DND-41 (cell line): ENCODE results near the gene GPC3.

Experiments used
- ATAC-seq: fragments of 200-7000 bp; cut with Tn5 transposase; 3 replicates; pipeline ENCODE4 v1.9.1; 2021; ENCODE audit warnings: low read depth; ENCODE audit not compliant: insufficient read depth
- DNase-seq: peaks from one replicate; pipeline ENCODE4 v3.0.0-alpha.2; 2020
- H2AFZ ChIP-seq: 2 replicates; pipeline ENCODE4 v1.6.0; 2012; ENCODE audit warnings: low read depth, low read length
- H3K27ac ChIP-seq: 2 replicates; pipeline ENCODE4 v1.5.1; 2012; ENCODE audit warnings: low read length, inconsistent platforms
- H3K27me3 ChIP-seq: fragments of 200-600 bp; sonication (generic); 2 replicates; pipeline ENCODE4 v1.6.0; 2012; ENCODE audit warnings: low read length, mild to moderate bottlenecking, inconsistent platforms; ENCODE audit not compliant: insufficient read depth, poor library complexity
- H3K36me3 ChIP-seq: 2 replicates; pipeline ENCODE4 v1.5.1; 2012; ENCODE audit warnings: low read length, inconsistent platforms; ENCODE audit not compliant: insufficient read depth
- H3K4me1 ChIP-seq: 2 replicates; pipeline ENCODE4 v1.5.1; 2012; ENCODE audit warnings: mild to moderate bottlenecking, low read length; ENCODE audit not compliant: insufficient read depth
- H3K4me2 ChIP-seq: 2 replicates; pipeline ENCODE4 v1.6.0; 2012; ENCODE audit warnings: mild to moderate bottlenecking, moderate library complexity, low read length, inconsistent platforms; ENCODE audit not compliant: insufficient read depth
- H3K4me3 ChIP-seq, 2 experiments: fragments of 200-600 bp in 1 of 2; shearing (Covaris generic) in 1 of 2; 2 replicates each; pipeline ENCODE4 v1.5.1; 2012 to 2016; ENCODE audit warnings: inconsistent platforms in 2 of 2, low read length in 2 of 2, mild to moderate bottlenecking in 2 of 2, low read depth in 1 of 2, moderate library complexity in 1 of 2
- H3K79me2 ChIP-seq: 2 replicates; pipeline ENCODE4 v1.6.0; 2012; ENCODE audit warnings: low read length, inconsistent platforms; ENCODE audit not compliant: insufficient read depth
- H3K9ac ChIP-seq: 2 replicates; pipeline ENCODE4 v1.6.0; 2012; ENCODE audit warnings: low read depth, mild to moderate bottlenecking, inconsistent platforms, low read length, moderate library complexity
- H3K9me3 ChIP-seq: 2 replicates; pipeline ENCODE4 v1.5.1; 2012; ENCODE audit warnings: low read length, moderate library complexity, mild to moderate bottlenecking, inconsistent platforms; ENCODE audit not compliant: insufficient read depth, severe bottlenecking
- H4K20me1 ChIP-seq: 2 replicates; pipeline ENCODE4 v1.6.0; 2012; ENCODE audit warnings: low read length; ENCODE audit not compliant: insufficient read depth
- EZH2 ChIP-seq: IDR thresholded peaks from 3 replicates; pipeline ENCODE4 v1.6.1; 2012; ENCODE audit warnings: borderline replicate concordance, low read depth, mild to moderate bottlenecking, moderate library complexity, low read length, inconsistent platforms; ENCODE audit not compliant: severe bottlenecking
- TF ChIP-seq, protein P1 (sequence below): IDR thresholded peaks from 2 replicates; pipeline ENCODE4 v1.5.1; 2012; ENCODE audit warnings: borderline replicate concordance, low read length, moderate library complexity, mild to moderate bottlenecking; ENCODE audit not compliant: poor library complexity, severe bottlenecking; ENCODE audit errors: extremely low read depth

GPC3 gene

DNA sequence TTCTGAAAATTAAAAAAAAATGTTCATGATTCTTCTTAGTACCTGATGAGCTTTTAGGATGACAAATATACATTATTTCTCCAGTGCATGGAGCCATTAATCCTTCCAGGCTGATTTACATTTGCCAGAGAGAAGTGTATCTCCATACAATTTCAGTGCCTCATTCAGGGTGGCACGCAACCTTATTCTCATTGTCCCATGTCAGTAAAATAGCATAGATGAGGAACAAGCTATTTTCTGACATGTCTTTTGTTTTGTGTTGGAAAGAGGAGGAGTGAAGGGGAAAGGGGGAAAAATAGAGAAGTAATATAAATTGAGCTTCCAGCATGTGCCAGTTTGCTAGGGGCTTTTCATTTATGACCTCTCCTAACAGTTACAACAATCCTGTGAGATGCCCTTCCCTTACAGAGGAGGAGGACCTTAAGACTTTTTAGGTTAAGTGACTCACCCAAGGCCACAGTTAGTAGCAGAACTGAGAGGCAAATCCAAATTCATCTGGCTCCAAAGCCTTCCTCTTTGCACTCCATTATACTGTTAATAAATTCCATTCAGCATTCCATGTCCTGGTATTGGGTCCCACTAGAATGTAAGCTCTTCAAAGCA lies 295.3 kb downstream of the GPC3 start:
- no peak overlapping the region for H3K4me2 ChIP-seq
- no peaks in the 10 kb centered on the region for H3K79me2 ChIP-seq
- H2AFZ ChIP-seq = no peak overlapping the region
- no peaks in the 10 kb centered on the region for H3K27me3 ChIP-seq
- TF ChIP-seq, protein P1, sequence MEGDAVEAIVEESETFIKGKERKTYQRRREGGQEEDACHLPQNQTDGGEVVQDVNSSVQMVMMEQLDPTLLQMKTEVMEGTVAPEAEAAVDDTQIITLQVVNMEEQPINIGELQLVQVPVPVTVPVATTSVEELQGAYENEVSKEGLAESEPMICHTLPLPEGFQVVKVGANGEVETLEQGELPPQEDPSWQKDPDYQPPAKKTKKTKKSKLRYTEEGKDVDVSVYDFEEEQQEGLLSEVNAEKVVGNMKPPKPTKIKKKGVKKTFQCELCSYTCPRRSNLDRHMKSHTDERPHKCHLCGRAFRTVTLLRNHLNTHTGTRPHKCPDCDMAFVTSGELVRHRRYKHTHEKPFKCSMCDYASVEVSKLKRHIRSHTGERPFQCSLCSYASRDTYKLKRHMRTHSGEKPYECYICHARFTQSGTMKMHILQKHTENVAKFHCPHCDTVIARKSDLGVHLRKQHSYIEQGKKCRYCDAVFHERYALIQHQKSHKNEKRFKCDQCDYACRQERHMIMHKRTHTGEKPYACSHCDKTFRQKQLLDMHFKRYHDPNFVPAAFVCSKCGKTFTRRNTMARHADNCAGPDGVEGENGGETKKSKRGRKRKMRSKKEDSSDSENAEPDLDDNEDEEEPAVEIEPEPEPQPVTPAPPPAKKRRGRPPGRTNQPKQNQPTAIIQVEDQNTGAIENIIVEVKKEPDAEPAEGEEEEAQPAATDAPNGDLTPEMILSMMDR = no peak
- no peak for TF ChIP-seq EZH2
- H3K4me1 ChIP-seq = peaks cover 21% of the 10 kb centered on the region
- no peak overlapping the region for H3K27ac ChIP-seq
- no peaks in the 10 kb centered on the region for H3K9me3 ChIP-seq
- ATAC-seq (no peak), DNase-seq (no peak)
- H4K20me1 ChIP-seq = no peaks in the 10 kb centered on the region
- H3K36me3 ChIP-seq = no peaks in the 10 kb centered on the region
- H3K9ac ChIP-seq = no peak overlapping the region
- H3K4me3 ChIP-seq = no peak overlapping the region

DNA sequence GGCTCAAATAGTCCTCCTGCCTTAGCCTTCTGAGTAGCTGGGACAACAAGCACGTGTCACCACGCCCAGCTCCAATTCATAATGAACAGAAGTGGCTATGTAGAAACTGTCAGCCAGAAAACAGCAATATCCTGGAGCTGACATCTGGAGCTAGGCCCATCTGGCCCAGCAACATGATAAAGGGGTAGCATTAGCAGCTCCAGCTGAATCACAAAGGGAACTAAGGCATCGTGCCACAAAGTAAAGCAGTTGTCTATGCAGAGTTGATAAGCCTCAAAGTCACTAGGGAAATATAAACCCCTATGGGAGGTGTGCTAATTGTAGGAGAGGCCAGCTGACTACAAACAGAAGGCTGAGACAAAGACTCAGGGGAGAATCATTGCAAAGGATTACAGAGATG lies 299.6 kb downstream of the GPC3 start:
- Histone ChIP-seq H3K4me1 (peaks cover 64% of the 10 kb centered on the region), H3K9ac (peak overlapping the region; percentile 51; the same call in 1 of the 2 replicates), H3K27ac (peak overlapping the region; percentile 98), H2AFZ (no peak overlapping the region), H3K9me3 (no peaks in the 10 kb centered on the region), H3K79me2 (no peaks in the 10 kb centered on the region), H3K36me3 (no peaks in the 10 kb centered on the region), H3K4me3 (no peak overlapping the region), H4K20me1 (no peaks in the 10 kb centered on the region), H3K27me3 (no peaks in the 10 kb centered on the region), H3K4me2 (no peak overlapping the region)
- no peak for TF ChIP-seq EZH2
- TF ChIP-seq, protein P1 = no peak
- peak; percentile 73 for ATAC-seq
- DNase-seq = peak; percentile 74

DNA sequence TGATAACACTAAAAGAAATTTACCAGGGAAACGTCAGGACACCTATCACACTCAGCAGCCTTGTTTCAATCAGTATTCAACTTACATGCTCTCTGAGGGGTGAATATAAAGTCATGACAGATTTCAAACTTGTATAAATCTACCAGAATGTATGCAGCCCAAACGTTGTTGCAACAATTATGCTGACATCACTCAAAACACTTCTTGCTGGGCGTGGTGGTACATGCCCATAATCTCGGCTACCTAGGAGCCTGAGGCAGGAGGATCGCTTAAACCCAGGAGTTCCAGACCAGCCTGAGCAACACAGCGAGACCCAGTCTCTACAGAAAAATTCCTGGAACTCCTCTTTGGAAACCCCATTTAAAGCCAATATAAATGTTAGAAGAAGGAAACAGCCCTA lies 303.5 kb downstream of the GPC3 start:
- peak overlapping the region; percentile 41 for H3K4me2 ChIP-seq
- no peak overlapping the region for H3K4me3 ChIP-seq
- ATAC-seq (peak; percentile 30), DNase-seq (peak; percentile 43)
- no peaks in the 10 kb centered on the region for H3K27me3 ChIP-seq
- no peak for TF ChIP-seq EZH2
- TF ChIP-seq, protein P1 = no peak
- H3K9me3 ChIP-seq = no peaks in the 10 kb centered on the region
- no peaks in the 10 kb centered on the region for H3K79me2 ChIP-seq
- H4K20me1 ChIP-seq = no peaks in the 10 kb centered on the region
- H3K4me1 ChIP-seq = peaks cover 99% of the 10 kb centered on the region
- H3K27ac ChIP-seq = peak overlapping the region; percentile 98
- H3K9ac ChIP-seq = peak overlapping the region; percentile 45
- H2AFZ ChIP-seq = no peak overlapping the region
- no peaks in the 10 kb centered on the region for H3K36me3 ChIP-seq
